Kidney (tissue), 14 donors: ENCODE results near the gene KRT37. TPM values are rescaled to one million over a fixed set of nuclear protein-coding genes. Genes with fewer than 3 reads are reported as not detected.

Experiments
- DNase-seq, 5 donors: peaks; one replicate each; pipeline ENCODE4 v3.0.0-alpha.2; 2013 to 2020
- FAIRE-seq: peaks from 2 replicates; lab custom pipeline; 2012; peaks lifted over from hg19 to GRCh38; lab: Jason Lieb, UNC
- H3K27ac ChIP-seq, 2 donors: one replicate each; pipeline ENCODE4 v1.7.0; 2013; ENCODE audit warnings: low read depth in 2 of 2, low read length in 2 of 2, inconsistent platforms in 1 of 2
- H3K27me3 ChIP-seq: one replicate; pipeline ENCODE4 v1.7.1; 2013; ENCODE audit warnings: low read length, inconsistent platforms; ENCODE audit not compliant: control insufficient read depth, insufficient read depth
- H3K36me3 ChIP-seq, 3 donors: one replicate each; pipeline versions ENCODE4 v1.7.0 to v1.7.1; 2013; ENCODE audit warnings: low read length in 3 of 3, control low read depth in 1 of 3, inconsistent platforms in 1 of 3; ENCODE audit not compliant: insufficient read depth in 3 of 3, control insufficient read depth in 2 of 3
- H3K4me1 ChIP-seq, 3 donors: one replicate each; pipeline versions ENCODE4 v1.7.0 to v1.7.1; 2013; ENCODE audit warnings: low read length in 3 of 3, inconsistent platforms in 1 of 3, low read depth in 1 of 3; ENCODE audit not compliant: control insufficient read depth in 2 of 3, insufficient read depth in 2 of 3
- H3K4me3 ChIP-seq, 3 donors: one replicate each; pipeline versions ENCODE4 v1.7.0 to v1.8.1; 2013; ENCODE audit warnings: low read length in 3 of 3, control low read depth in 1 of 3, inconsistent platforms in 1 of 3
- H3K9ac ChIP-seq, 3 donors: one replicate each; pipeline versions ENCODE4 v1.7.0 to v1.7.1; 2013; ENCODE audit warnings: low read length in 3 of 3, control low read depth in 1 of 3, inconsistent platforms in 1 of 3
- H3K9me3 ChIP-seq, 3 donors: one replicate each; pipeline versions ENCODE4 v1.7.0 to v1.7.1; 2013; ENCODE audit warnings: low read length in 3 of 3, control low read depth in 1 of 3, inconsistent platforms in 1 of 3; ENCODE audit not compliant: control insufficient read depth in 2 of 3, insufficient read depth in 1 of 3
- intact Hi-C: fragments of 100-400 bp; cut with DNase I; formaldehyde crosslinking; loops from one replicate; pipeline ENCODE4 v1.11.1; 2022
- polyA plus RNA-seq: library from polyadenylated mRNA; stranded (reverse); fragments of 350-450 nt; fragmentation: Illumina TruSeq; extraction: RNeasy Lipid Tissue Mini Kit (QIAGEN cat#74804); gene quantifications from one replicate; pipeline ENCODE4 v1.2.3, GENCODE V29; 2014; ENCODE audit warnings: low read depth, low replicate concordance; ENCODE audit not compliant: insufficient read depth
- total RNA-seq: library from RNA; stranded (reverse); fragmentation: NEBNext Ultra II Directional; extraction: Animal tissue kit (Norgen Biotek cat#: 25700); gene quantifications from one replicate; pipeline ENCODE4 v1.2.1, GENCODE V29; 2021
- TF ChIP-seq, protein P1 (sequence below): IDR thresholded peaks from 3 replicates; pipeline ENCODE4 v1.5.1; 2012; ENCODE audit warnings: mild to moderate bottlenecking, moderate library complexity, borderline replicate concordance; ENCODE audit not compliant: insufficient read depth; ENCODE audit errors: extremely low read depth
- donor health status: control.
- donor health status: control.
- donor health status: control.
- donor health status: control.
- donor health status: control.
- donor health status: DM: yes; HTN: yes; CAD: no.
- donor health status: Normal renal cell carcinoma (clear cell type).

KRT37 gene
- total and polyA plus RNA-seq, 2 donors from 2014 or later = not detected

DNA sequence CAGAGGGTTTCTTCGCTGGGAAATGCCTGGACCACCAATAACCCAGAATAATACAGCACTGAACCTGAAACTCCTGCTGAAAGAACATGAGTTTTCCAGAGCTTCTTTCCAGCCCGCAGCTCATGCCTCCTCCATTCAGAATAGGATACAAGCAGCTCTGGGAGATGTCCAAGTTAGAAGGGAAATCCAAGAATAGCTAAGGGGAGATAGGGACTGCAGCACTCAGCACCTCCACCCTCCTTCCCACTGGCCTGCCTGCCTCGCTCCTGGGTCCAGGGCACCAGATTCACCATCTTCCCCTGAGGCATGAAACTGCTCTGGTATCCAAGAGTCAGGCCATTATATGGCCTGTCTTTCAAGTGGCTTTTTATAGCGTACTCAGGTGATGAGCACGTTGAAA, 31.1 kb downstream of the KRT37 start:
- FAIRE-seq (no peak), DNase-seq (no peak)
- Histone ChIP-seq H3K9me3 (no peaks in the 10 kb centered on the region), H3K27me3 (no peaks in the 10 kb centered on the region), H3K36me3 (no peaks in the 10 kb centered on the region), H3K4me1 (peaks cover 0 to 3% (median 0%) of the 10 kb centered on the region in 3 donors), H3K4me3 (no peak overlapping the region), H3K9ac (no peak overlapping the region), H3K27ac (no peak overlapping the region)
- TF ChIP-seq, protein P1, sequence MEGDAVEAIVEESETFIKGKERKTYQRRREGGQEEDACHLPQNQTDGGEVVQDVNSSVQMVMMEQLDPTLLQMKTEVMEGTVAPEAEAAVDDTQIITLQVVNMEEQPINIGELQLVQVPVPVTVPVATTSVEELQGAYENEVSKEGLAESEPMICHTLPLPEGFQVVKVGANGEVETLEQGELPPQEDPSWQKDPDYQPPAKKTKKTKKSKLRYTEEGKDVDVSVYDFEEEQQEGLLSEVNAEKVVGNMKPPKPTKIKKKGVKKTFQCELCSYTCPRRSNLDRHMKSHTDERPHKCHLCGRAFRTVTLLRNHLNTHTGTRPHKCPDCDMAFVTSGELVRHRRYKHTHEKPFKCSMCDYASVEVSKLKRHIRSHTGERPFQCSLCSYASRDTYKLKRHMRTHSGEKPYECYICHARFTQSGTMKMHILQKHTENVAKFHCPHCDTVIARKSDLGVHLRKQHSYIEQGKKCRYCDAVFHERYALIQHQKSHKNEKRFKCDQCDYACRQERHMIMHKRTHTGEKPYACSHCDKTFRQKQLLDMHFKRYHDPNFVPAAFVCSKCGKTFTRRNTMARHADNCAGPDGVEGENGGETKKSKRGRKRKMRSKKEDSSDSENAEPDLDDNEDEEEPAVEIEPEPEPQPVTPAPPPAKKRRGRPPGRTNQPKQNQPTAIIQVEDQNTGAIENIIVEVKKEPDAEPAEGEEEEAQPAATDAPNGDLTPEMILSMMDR = no peak
- intact Hi-C loops = no loop called here

DNA sequence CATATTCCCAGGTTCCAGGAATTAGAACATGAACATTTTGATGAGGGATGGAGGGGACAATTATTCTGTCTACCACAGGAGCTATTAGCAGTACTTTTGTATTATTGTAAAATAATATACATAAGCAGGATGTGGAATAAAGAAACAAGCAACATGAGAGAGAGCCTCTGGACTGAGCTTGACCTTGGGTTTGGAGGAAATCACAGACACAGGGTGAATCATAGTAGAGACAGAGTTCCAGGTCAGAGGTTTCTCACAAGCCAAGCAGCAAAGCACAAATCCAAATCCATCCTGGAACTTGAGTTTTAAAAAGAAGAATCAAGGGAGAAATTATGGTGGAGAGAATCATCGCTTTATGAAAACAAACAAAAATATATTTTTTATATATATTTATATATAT, 32.1 kb downstream of the KRT37 start:
- Histone ChIP-seq H3K4me1 (peaks cover 0 to 3% (median 0%) of the 10 kb centered on the region in 3 donors), H3K27ac (no peak overlapping the region), H3K9ac (no peak overlapping the region), H3K9me3 (no peaks in the 10 kb centered on the region), H3K4me3 (no peak overlapping the region), H3K27me3 (no peaks in the 10 kb centered on the region), H3K36me3 (no peaks in the 10 kb centered on the region)
- intact Hi-C loops = no loop called here
- TF ChIP-seq, protein P1 = no peak
- FAIRE-seq (no peak), DNase-seq (no peak)

DNA sequence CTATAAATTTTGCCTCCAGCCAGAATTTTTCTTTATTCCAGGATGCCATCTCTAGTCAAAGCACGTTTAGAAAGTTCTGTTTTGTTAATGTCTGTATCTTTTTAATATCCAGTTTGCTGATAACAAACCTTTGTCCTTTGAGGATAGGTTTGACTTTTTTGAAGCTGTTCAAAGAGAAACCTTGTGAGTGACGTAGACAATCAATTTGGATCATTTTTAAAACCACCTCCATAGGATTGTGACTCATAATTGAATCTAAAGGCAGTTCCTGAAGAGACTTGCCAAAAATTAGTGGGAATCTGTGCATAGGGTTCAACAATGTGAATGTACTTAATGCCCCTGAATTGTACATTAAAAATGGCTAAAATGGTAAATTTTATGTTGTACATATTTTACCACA, 32.9 kb downstream of the KRT37 start:
- Histone ChIP-seq H3K27ac (no peak overlapping the region), H3K36me3 (no peaks in the 10 kb centered on the region), H3K27me3 (no peaks in the 10 kb centered on the region), H3K4me3 (no peak overlapping the region), H3K9ac (no peak overlapping the region), H3K4me1 (peaks cover 0 to 3% (median 0%) of the 10 kb centered on the region in 3 donors), H3K9me3 (no peaks in the 10 kb centered on the region)
- TF ChIP-seq, protein P1 = no peak
- no peak for DNase-seq
- intact Hi-C loops = no loop called here
- FAIRE-seq = no peak

- H3K36me3 ChIP-seq = no peaks in the 10 kb centered on the region
Observed at GRCh38 chr17:41390411-41390938, 33.9 kb downstream of the KRT37 start.

More at GRCh38 chr17:41390411-41390938, 33.9 kb downstream of the KRT37 start:
- Histone ChIP-seq H3K9ac (no peak overlapping the region), H3K4me1 (peaks cover 0 to 3% (median 0%) of the 10 kb centered on the region in 3 donors), H3K27me3 (no peaks in the 10 kb centered on the region), H3K4me3 (no peak overlapping the region), H3K27ac (no peak overlapping the region), H3K9me3 (peaks cover 0 to 3% (median 0%) of the 10 kb centered on the region in 3 donors)
- FAIRE-seq (no peak), DNase-seq (peak in 3 of 5 donors; percentile 23 to 32 (median 31))
- TF ChIP-seq, protein P1 = no peak
- intact Hi-C loops = no loop called here
